Measurements from ENCODE around the gene C6orf141.

The C6orf141 gene

DNA sequence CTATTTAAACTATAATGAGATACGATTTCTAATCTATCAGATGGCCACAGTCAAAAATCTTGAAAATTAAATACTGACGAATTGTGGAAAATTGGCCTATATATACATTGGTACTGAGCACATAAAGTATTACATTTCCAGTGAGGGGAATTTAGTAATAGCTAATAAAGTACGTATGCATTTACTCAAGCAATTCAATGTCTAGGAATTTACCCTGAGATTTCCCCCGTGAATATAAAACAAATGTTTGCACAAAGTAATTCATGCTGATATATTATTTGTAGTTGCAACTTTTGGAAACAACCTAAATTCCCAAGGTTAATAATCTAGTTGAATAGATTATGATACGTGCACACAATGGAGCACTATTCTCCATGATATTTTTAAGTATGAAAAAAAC is 14.7 kb upstream of the C6orf141 start:
- H3K9ac ChIP-seq (ENCODE audit: low read depth, low read length, poor library complexity, severe bottlenecking), result no peak overlapping the region
- H3K79me2 ChIP-seq (ENCODE audit: insufficient read depth, low read length), result no peaks in the 10 kb centered on the region
- H3K27me3 ChIP-seq (ENCODE audit: insufficient read depth, low read length, poor library complexity, severe bottlenecking), result no peaks in the 10 kb centered on the region
- no peaks in the 10 kb centered on the region for H3K9me2 ChIP-seq (replicated peaks; ENCODE audit: low read depth, low read length)
- TF ChIP-seq, protein P1, sequence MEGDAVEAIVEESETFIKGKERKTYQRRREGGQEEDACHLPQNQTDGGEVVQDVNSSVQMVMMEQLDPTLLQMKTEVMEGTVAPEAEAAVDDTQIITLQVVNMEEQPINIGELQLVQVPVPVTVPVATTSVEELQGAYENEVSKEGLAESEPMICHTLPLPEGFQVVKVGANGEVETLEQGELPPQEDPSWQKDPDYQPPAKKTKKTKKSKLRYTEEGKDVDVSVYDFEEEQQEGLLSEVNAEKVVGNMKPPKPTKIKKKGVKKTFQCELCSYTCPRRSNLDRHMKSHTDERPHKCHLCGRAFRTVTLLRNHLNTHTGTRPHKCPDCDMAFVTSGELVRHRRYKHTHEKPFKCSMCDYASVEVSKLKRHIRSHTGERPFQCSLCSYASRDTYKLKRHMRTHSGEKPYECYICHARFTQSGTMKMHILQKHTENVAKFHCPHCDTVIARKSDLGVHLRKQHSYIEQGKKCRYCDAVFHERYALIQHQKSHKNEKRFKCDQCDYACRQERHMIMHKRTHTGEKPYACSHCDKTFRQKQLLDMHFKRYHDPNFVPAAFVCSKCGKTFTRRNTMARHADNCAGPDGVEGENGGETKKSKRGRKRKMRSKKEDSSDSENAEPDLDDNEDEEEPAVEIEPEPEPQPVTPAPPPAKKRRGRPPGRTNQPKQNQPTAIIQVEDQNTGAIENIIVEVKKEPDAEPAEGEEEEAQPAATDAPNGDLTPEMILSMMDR (conservative IDR thresholded peaks at IDR 0.05; ENCODE audit: low read length), result no peak
- no peak for TF ChIP-seq EZH2phosphoT487 (IDR thresholded peaks at IDR 0.05; ENCODE audit: borderline replicate concordance)
- H3K4me1 ChIP-seq (ENCODE audit: insufficient read depth, low read length, poor library complexity, severe bottlenecking), result peaks cover 4% of the 10 kb centered on the region
- no peaks in the 10 kb centered on the region for H3K36me3 ChIP-seq (ENCODE audit: insufficient read depth, low read length)
- no peaks in the 10 kb centered on the region for H3K9me3 ChIP-seq (ENCODE audit: insufficient read depth, low read depth, low read length)
- no peaks in the 10 kb centered on the region for H3F3A ChIP-seq (ENCODE audit: low read depth)
- H3K4me3 ChIP-seq (ENCODE audit: low read length, poor library complexity, severe bottlenecking), result no peak overlapping the region
- no peak overlapping the region for H3K4me2 ChIP-seq (ENCODE audit: low read depth, low read length, poor library complexity, severe bottlenecking)
- no peaks in the 10 kb centered on the region for H4K20me1 ChIP-seq (ENCODE audit: insufficient read depth, low read length, poor library complexity, severe bottlenecking)
- no peak overlapping the region for H2AFZ ChIP-seq (ENCODE audit: low read length)

DNA sequence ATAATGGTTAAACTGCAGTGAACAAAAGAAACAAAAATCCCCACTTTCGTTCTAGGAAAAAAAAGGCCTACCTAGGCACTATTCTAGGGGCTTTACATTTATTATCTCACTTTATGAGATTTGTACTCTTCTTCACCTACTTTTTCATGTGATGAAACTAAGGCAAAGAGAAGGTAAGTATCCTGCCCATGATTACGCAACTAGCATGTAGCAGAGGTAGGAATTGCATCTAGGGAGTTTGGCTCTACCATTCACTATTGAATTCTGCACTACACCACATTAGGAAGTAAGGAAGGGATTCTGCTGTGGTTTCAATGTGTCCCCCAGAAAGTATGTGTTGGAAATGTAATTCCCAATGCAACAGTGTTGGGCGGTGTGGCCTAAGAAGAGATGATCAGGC is 11.4 kb upstream of the C6orf141 start:
- Histone ChIP-seq H3K4me3 (ENCODE audit: low read length, poor library complexity, severe bottlenecking) (no peak overlapping the region), H3K36me3 (ENCODE audit: insufficient read depth, low read length) (no peaks in the 10 kb centered on the region), H3K4me1 (ENCODE audit: insufficient read depth, low read length, poor library complexity, severe bottlenecking) (peaks cover 4% of the 10 kb centered on the region), H3K9ac (ENCODE audit: low read depth, low read length, poor library complexity, severe bottlenecking) (no peak overlapping the region), H3F3A (ENCODE audit: low read depth) (no peaks in the 10 kb centered on the region), H2AFZ (ENCODE audit: low read length) (peak overlapping the region; percentile 36; the same call in 1 of the 2 replicates), H4K20me1 (ENCODE audit: insufficient read depth, low read length, poor library complexity, severe bottlenecking) (no peaks in the 10 kb centered on the region), H3K9me2 (replicated peaks; ENCODE audit: low read depth, low read length) (no peaks in the 10 kb centered on the region), H3K27me3 (ENCODE audit: insufficient read depth, low read length, poor library complexity, severe bottlenecking) (no peaks in the 10 kb centered on the region), H3K9me3 (ENCODE audit: insufficient read depth, low read depth, low read length) (no peaks in the 10 kb centered on the region), H3K79me2 (ENCODE audit: insufficient read depth, low read length) (no peaks in the 10 kb centered on the region), H3K4me2 (ENCODE audit: low read depth, low read length, poor library complexity, severe bottlenecking) (no peak overlapping the region)
- TF ChIP-seq, protein P1 (conservative IDR thresholded peaks at IDR 0.05; ENCODE audit: low read length), result no peak
- TF ChIP-seq EZH2phosphoT487 (IDR thresholded peaks at IDR 0.05; ENCODE audit: borderline replicate concordance), result no peak

DNA sequence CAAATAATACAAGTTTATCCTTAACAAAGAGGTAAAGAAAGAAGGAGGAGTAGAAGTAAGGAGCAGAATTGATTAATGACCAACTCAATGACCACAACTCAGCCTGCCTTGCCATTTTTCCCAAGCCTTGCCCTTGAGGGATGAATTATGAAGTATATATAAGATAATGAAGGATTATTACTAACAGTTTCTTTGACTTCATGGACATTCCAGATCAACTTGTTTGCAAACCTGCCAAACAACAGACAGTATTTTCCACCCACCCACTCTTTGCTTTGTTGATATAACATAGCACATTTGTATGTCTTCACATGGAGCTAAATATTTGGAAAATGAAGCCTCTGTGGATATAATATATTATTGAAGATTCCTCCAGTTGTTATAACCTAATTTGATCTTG is 9.9 kb upstream of the C6orf141 start:
- TF ChIP-seq EZH2phosphoT487 (IDR thresholded peaks at IDR 0.05; ENCODE audit: borderline replicate concordance), result no peak
- TF ChIP-seq, protein P1 (conservative IDR thresholded peaks at IDR 0.05; ENCODE audit: low read length), result no peak
- H3K9ac ChIP-seq (ENCODE audit: low read depth, low read length, poor library complexity, severe bottlenecking), result no peak overlapping the region
- H3K36me3 ChIP-seq (ENCODE audit: insufficient read depth, low read length), result no peaks in the 10 kb centered on the region
- H3K4me3 ChIP-seq (ENCODE audit: low read length, poor library complexity, severe bottlenecking), result no peak overlapping the region
- H3K79me2 ChIP-seq (ENCODE audit: insufficient read depth, low read length), result no peaks in the 10 kb centered on the region
- H3K4me2 ChIP-seq (ENCODE audit: low read depth, low read length, poor library complexity, severe bottlenecking), result no peak overlapping the region
- H2AFZ ChIP-seq (ENCODE audit: low read length), result no peak overlapping the region
- H3K27me3 ChIP-seq (ENCODE audit: insufficient read depth, low read length, poor library complexity, severe bottlenecking), result no peaks in the 10 kb centered on the region
- no peaks in the 10 kb centered on the region for H3K9me3 ChIP-seq (ENCODE audit: insufficient read depth, low read depth, low read length)
- no peaks in the 10 kb centered on the region for H3K9me2 ChIP-seq (replicated peaks; ENCODE audit: low read depth, low read length)
- H3K4me1 ChIP-seq (ENCODE audit: insufficient read depth, low read length, poor library complexity, severe bottlenecking), result peaks cover 4% of the 10 kb centered on the region
- H4K20me1 ChIP-seq (ENCODE audit: insufficient read depth, low read length, poor library complexity, severe bottlenecking), result no peaks in the 10 kb centered on the region
- H3F3A ChIP-seq (ENCODE audit: low read depth), result no peaks in the 10 kb centered on the region
